NCI-H345 treated with DMSO at 0.1 percent for 48 hours (cell line): Measurements from ENCODE around the gene P4HTM.

Source experiments
- DNase-seq: peaks from one replicate; lab custom pipeline; 2025; ENCODE audit not compliant: unreplicated experiment; lab: John Stamatoyannopoulos, UW

P4HTM gene, protein sequence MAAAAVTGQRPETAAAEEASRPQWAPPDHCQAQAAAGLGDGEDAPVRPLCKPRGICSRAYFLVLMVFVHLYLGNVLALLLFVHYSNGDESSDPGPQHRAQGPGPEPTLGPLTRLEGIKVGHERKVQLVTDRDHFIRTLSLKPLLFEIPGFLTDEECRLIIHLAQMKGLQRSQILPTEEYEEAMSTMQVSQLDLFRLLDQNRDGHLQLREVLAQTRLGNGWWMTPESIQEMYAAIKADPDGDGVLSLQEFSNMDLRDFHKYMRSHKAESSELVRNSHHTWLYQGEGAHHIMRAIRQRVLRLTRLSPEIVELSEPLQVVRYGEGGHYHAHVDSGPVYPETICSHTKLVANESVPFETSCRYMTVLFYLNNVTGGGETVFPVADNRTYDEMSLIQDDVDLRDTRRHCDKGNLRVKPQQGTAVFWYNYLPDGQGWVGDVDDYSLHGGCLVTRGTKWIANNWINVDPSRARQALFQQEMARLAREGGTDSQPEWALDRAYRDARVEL

DNA sequence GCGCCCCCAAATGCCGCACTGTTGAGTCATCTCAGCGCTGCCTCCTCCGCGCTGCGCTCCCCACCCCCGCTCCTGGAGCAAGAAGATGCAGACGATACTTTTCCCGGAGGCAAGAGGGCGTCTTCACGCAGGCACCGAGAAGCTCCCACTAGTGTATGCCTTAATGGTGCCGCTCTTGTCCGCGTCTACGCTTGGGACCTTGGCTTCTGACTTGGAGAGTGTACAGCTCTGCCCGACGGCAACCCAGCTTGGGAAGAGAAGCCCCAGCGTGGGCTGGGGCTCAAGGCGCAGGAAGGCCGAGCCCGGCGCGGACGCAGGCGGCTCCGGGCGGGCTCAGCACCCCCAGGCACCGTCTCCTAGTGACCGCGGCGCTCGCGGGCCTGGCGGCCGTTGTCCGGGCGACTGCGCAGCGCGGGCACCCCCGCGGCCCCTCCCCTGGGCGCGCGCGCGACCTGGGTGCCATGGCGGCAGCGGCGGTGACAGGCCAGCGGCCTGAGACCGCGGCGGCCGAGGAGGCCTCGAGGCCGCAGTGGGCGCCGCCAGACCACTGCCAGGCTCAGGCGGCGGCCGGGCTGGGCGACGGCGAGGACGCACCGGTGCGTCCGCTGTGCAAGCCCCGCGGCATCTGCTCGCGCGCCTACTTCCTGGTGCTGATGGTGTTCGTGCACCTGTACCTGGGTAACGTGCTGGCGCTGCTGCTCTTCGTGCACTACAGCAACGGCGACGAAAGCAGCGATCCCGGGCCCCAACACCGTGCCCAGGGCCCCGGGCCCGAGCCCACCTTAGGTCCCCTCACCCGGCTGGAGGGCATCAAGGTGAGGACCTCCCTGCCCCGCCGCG lies at the start of gene P4HTM:
Gene P4HTM, plus strand, starts transcription at position 446 of the 840 bp plus-strand sequence. Its CDS starts 16 bp downstream, at position 462.
- peak; percentile 44 for DNase-seq

DNA sequence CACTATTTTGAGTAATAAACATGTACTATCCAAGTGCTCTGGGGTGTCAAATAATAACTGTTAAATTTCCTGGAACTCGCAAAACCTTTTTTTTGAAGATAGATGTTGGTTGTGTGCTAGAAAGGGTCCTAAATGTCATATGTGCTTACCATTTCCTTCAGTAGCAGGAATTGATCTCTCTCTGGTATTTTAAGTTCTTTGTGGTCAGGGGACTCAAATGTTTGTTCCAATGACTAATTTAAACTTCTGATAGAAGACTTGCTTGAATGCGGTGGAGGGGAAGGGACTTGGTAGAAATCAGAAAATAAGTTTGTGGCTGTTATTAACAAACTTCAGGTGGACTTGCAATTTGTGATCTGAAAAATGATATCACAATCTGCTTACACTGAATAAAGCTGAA lies 44.6 kb upstream of the P4HTM start:
- DNase-seq: no peak

DNA sequence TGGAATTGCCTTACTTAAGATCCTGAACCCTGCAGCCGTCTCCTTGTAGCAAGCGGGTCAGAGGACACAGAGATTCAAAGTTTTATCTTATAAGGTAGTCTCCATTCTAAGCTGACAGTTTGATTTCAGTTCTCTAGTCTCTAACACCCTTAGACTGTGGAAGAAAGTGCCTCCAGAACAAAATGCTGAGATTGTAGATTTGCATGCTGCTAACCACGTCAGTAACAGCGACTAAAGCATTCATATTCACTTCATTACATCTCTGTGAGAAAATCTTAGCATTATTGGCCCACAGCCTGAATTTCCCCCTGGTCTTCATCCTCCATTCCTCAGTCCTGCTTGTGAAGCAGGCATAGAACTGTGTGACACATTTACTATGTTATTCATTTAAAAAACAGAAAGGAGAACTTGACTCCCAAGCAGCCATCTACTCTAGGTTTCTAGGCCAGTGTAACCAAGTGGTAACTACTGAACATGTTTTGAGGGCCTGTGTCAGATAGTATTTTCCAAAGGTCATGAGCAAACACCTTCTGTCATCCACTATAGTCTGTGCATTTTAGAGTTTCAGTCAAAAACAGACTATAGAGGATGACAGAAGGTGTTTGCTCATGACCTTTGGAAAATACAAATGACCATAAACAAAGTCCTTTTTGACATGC lies 44.0 kb upstream of the P4HTM start:
- no peak for DNase-seq

DNA sequence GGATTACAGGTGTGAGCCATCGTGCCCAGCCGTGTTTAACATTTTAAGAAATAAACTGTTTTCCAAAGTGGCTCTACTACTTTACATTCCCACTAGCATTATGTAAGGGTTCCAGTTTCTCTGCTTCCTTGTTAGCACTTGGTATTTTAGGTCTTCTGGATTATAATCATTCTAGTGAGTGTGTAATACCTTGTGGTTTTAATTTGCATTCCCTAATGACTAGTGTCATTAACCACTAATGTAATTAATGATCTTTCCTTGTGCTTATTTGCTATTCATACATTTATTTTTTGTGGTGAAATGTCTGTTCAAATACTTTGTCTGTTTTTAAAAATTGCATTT lies 40.7 kb upstream of the P4HTM start:
- no peak for DNase-seq

DNA sequence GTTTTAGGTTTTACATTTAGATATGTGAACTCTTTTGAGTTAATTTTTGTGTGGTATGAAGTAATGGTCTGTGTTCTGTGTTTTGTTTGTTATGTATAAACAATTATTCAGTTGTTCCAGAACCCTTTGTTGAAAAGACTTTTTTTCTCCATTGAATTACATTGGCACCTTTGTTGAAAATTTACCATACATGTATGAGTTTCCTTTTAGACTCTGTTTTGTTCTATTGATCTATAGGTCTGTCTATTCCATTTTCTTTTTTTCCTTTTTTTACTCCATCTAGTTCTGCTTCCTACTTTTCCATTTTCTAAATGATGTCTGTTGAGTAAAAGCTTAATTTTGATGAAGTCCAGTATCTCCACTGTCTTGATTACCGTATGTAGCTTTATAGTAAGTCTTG lies 40.0 kb upstream of the P4HTM start:
- DNase-seq: no peak

DNA sequence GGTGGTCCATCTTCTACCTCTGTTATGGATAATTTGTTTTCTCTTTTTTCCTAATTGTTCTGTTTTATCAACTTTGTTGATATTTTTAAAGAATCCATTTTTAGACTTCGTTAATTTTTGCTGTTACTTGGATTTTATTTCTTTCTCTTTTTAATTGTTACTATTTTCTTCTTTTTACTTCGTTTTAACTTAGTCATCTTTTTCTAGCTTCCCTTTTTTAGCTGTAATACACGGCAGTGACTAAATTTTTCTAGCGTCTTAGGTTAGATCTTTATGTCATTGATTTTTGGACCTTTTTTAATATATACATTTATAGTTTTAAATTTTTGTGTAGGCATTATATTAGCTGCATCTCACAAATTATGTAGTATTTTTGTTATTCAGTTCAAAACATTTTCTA lies 38.3 kb upstream of the P4HTM start:
- no peak for DNase-seq

DNA sequence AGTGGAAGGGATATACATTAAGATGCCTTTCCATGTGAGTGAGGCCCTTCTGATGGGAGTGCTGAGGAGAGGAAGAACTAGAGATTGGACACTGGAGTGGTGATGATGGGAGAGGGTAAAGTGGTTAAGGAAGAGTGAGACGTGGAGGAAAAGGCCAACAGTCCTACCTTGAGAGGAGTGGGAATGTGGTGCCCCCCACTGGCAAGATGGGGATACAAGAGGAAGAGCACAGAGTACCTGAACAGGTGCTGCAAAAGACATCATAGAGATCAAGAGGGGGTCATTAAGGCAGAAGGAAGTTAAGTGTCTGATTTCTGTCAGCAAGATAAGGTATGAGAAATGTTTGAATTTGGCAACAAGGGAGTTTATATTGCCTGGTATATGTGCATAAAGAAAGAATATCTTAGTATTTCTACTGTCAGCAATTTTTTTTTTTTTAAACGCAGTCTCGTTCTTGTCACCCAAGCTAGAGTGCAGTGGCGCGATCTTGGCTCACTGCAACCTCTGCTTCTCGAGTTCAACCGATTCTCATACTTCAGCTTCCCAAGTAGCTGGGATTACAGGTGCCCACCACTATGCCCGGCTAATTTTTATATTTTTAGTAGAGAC lies 37.4 kb upstream of the P4HTM start:
- peak; percentile 6 for DNase-seq

DNA sequence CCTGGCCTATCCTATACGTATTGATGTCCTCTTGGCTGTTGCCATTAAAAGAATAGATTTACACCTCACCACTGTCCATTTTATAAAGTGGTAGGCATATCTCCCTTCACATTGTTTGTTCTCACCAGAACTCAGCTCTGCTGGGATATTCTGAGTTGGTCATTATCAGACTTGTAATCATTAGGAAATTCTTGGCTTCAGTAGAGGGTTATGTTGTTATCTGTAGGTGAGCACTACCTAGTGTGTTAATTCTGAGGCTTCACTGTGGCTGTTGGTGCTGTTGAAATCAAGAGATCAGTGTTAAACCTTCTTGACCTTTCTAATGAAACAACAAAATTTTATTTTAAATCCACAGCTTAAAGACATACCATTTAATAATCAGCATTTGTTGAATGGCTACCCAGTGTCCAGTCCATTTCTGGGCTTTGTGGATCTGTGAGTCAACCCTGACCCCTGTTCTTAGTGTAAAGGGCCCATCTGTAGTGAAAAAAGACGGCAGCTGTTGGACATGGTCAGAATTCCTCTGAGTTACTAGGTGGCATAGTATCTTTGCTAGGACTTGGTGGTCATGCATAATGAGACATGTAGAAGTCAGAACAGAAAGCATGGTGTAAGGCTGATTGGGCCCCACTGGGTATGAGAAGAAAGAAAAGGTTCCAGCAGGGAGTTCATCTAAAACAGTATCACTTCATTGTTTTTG lies 32.9 kb upstream of the P4HTM start:
- DNase-seq: no peak

DNA sequence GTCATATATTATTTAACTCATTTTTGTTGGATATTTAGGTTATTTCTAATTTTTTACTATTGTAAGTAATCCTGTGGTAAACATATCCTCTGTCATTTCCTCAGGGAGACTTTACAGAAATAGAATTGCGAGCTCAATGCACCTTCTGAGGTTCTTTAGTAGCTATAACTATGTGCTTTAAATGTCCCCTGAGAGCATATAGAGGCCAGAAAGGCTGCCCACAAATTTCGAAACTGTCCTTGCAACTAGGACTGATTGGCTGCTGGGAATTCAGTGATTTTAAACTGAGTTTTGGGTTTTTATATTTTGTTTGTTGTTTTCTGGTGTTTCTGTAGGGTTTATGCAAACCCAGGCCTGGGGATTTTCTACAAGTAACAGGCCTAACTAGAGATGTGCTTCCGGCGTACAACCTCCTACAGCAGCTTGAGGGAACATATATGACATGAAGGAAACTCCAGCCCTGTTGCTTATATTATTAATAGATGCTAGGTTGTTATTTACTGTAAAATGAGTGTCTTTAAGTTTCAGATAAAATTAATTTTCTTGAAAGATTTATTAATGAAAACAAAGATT lies 29.1 kb upstream of the P4HTM start:
- no peak for DNase-seq

DNA sequence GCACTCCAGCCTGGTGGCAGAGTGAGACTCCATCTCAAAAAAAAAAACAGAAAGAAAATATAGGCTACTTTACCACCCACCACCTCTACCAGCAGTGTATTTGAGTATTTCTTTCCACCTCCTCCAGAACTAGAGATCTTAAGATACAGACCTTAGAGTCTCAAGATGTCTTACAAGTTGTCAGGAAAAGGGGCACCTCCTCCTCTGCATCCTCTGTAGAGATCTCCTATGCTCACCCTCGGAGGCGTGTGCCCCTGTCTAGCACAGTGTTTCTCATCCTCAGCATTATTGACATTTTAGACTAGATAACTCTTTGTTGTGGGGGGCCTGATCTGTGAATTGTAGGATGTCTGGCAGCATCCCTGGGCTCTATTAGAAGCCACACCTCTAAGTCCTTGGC lies 27.7 kb upstream of the P4HTM start:
- DNase-seq: no peak

DNA sequence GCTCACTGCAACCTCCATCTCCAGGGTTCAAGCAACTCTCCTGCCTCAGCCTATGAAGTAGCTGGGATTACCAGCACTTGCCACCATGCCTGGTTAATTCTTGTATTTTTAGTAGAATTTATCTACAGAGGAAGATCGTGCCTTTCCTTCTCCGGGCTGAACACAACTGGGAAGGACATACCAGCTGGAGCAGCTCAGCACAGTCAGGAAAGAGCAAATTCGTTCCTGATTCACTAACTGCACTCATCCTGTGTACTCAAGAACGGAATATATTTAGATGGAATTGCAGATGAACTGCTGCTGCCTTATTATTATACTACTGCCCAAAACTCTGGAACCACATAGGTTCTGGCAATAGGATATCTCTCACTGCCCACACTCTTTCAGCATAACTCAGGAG lies 27.1 kb upstream of the P4HTM start:
- DNase-seq: no peak

DNA sequence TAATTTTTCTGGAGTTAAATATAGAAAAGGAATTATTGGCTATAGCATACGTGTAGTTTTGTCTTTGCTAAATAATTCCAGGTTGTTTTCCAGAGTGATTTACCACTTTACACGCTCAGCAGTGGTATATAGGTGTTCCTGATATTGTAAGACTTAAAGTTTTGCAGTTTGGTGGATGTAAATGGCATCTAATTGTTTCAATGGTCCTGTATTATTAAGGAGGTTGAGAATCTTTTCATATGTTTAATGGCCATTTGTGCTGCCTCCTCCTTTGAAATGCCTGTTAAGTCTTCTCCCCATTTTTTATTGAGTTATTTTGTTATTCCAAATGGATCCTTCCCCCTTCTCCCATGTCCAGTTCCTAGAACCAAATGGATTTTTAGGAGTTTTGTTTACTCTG lies 26.4 kb upstream of the P4HTM start:
- no peak for DNase-seq

DNA sequence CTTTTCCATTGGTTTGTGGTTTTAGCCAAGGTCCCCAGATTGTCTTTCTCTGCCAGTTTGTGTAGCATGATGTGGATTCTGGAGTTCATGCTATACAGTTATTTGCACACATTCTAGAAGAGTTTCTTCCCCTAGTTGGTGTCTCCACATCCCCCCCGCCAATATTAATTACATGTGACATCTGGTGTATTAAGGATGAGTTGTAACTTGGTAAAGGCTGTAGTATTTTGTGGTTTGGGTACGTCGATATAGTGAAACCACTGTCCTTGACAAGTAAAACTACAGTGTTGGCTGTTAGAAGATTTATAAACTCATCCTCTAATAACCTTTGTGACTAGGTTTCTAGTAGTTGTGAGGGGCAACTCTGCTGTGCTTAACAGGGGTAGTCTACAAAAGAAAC lies 23.7 kb upstream of the P4HTM start:
- no peak for DNase-seq

DNA sequence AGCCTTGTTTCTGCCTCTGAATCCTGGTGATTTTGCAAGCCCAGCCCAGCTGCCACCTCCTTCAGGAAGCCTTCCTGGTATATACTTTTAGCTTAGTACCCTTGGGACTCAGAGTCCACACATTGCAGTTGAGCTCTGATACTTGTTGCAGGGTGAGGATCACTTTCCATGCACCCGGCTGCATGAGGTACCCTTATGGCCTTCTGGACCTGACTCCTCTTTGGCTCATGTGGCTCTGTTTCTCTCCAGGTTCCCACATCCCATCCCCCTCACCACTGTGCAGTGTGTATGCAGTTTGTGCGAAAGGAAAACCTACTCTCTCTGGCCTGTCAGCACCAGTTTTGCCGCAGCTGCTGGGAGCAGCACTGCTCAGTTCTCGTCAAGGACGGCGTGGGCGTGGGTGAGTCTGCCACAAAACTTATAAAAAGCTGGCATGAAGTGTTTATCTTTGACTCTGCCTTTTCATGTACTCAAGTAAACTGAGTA lies 23.1 kb upstream of the P4HTM start:
- DNase-seq: no peak

DNA sequence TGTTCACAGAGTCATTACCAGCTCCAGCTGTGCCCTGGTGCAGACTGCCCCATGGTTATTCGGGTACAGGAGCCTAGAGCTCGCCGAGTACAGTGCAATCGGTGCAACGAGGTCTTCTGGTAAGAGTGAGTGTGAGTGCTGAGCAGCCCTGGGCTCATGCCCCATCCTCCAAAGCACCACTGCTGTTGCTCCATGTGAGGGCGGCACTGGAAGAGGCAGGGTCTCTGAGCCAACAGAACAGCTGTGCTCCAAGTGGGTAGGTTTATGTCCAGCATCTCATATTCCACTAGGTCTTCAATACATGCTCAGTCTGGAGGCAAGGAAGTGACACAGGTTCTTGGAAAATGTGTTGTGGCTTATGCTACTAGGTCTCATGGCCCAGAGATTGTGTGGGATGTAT lies 19.5 kb upstream of the P4HTM start:
- DNase-seq: no peak

DNA sequence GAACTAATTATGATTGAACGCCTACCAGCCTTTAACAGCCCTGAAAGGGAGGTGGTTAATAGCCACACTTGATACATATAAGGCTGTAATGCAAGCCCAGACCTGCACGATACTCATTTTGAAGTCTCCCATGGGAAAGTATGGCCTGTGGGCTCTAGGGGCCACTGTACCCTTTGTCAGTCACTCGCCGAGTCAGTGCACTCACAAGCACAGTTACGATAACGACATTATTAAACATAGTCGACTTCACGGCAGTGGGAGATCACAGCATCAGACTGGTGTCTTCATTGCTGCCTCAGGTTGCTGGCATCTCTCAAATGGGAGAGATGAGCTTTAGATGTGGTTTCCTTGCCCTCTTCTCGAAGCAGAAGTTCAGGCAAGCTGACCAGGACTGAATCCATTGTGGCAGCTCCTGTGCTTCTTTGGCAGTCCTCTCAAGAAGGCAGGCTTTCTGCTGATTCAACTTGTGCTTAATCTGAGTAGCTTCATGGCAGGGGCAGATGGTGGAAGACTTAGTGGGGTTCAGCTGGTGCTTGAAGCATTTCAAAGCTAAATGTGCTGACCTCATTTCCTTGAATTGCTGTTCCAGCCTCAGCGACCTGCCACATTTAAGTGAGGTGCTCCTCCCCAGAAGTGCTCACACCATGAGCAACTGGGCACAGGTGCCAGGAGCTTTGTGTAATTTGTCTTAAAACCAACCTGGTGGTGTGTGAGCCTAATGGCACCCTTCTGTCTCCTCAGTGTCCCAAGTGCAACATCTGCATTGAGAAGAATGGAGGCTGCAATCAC lies 15.8 kb upstream of the P4HTM start:
- no peak for DNase-seq

DNA sequence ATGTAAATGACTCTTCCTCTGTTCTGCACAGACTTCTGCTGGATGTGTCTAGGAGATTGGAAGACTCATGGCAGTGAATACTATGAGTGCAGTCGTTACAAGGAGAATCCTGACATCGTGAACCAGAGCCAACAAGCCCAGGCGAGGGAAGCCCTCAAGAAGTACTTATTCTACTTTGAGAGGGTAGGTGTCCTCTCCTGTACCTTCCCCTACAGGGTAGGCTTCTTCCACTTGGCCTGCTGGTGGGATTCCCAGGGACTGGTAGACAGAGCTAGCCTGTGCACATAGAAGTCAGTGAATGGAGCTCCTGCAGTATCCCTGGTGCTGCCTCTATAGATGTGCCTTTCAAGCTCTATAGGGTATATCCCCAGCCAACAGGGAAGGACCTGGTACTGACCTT lies 10.6 kb upstream of the P4HTM start:
- no peak for DNase-seq

DNA sequence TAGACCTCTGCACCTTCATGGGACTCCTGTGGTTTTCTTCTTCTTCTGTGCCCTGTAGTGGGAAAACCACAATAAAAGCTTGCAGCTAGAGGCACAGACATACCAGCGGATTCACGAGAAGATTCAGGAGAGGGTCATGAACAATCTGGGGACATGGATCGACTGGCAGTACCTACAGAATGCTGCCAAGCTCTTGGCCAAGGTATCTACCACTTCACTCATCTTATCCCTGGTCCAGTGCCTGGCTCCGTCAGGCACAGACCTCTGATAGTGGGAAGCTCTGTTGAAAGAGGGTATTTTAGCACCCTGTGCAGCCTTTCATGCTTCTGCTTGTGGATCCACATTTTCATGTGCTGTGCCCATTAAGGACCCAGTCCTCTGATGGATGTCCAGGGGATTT lies 9.7 kb upstream of the P4HTM start:
- no peak for DNase-seq

DNA sequence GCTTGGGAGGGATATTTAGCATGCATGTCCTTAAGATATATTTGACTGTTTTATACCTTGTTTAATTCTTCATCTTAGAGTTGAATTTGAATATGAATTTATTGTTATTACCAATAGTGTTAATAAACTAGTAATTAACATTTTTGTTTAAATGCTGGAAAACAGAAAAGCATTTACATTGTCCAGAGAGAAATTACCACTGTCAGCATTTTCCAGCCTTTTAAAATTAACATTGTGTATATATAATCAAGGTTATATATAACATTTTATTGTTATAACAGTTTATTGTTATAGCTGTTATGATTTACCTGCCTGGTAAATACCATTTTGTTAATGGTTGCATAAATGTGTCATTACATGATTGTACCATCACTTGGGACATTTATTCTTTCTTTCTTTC lies 8.0 kb upstream of the P4HTM start:
- DNase-seq: no peak
